ENCODE measurements around the gene SPINK5.

The SPINK5 gene

GRCh38 chr5:148094336-148094735 lies 30.6 kb downstream of the SPINK5 start:
- DNase-seq (ENCODE audit: low read depth) = no peak

DNA sequence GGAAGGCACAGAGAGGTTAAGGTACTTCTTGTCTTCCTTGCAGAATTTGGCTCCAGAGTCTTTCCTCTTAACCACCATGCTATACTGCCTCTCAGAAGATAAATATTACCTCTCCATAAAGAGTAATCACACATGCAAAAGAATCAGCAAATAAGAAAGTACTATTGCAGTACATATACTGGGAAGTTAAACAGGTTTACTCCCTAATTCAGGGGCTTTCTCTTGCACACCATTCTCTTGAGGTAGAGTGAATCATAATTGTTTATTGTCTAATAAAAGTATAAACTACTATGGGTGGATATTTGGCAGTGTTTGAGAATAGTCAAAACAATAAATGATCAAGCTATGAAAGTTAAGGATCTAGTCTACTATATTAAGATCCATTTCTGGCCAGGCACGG lies 40.4 kb downstream of the SPINK5 start:
- no peak for DNase-seq (ENCODE audit: low read depth)

- DNase-seq (ENCODE audit: low read depth) = no peak
These were observed 43.8 kb downstream of the SPINK5 start for GRCh38 chr5:148107608-148108007.

DNA sequence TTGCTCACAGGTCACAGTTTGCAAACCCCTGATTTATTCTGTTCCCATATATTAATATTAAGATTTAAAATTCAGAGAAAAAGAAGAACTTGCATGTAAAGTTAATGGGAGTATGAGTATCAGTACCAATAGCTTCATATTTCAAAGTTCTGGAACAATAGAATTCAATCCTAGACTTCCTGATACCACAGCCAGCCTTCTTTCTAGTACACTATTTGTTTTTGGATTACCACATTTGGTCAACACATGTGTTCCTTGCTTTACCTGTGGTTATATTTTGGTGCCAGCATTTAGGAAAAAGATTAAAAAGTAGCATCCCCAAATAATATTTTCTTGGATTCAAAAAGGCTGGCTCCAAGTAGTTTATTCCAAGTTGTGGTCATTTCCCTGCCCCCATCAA lies 49.5 kb downstream of the SPINK5 start:
- no peak for DNase-seq (ENCODE audit: low read depth)

DNA sequence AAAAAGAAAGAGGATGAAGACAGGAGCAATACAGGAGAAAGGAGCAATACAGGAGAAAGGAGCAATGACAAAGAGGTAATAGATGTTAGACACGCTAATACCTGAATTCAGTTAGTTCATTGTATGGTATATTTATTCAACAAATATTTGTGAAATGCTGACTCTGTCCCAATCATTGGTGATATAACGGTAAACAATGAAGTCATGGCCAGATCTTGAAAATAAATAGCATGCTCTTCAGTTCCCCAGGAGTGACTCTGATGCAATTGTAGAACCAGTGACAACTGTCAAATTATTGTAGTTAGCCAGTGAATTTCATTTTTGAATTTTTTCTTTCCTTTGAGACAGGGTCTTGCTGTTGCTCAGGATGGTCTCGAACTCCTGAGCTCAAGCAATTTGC lies 56.5 kb downstream of the SPINK5 start:
- no peak for DNase-seq (ENCODE audit: low read depth)

- DNase-seq (ENCODE audit: low read depth) = no peak
These were observed 61.9 kb downstream of the SPINK5 start for GRCh38 chr5:148125641-148126040.

DNA sequence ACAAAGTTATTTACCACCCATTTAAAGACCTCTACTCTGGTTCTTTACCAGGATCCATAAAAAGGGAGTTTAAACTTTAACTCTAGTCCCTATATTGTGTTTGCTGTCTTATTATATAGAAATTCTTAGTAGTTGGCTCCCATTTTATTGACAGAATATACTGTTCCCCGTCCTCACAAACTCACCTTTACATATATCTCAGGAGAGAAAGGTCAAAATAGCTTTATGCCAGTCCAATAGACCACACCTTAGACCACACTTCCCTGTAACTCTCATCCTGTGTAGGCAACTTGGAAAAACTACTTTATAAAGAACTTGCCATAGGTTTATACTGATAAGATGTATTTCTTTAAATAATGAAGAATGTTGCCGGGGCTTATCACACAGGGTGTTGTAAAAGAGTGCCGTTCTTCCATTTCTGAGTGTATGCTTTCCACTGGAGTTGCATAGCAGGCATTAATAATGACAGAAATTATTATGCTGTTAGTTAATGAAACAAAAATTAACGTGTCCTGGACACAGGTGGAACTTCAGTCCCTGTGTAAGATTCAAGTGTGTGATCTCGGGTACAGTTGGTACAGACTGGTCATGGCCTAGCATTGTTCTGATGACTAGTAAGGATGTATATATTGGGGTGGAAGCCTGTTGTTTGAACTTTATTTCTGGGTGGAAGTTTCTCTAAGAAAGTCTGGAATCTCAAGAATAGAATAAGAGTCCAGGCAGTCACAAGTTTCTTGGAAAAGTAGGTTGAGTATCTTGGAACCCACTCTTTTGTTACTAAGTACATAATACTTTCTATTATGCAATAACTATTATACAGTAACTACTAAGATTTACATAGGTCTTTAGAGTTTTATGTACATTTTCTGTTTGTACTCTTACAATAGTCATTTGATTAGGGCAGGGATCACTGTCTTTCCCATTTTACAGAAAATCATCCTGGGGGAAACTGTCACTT lies 71.6 kb downstream of the SPINK5 start:
- DNase-seq (ENCODE audit: low read depth) = no peak

DNA sequence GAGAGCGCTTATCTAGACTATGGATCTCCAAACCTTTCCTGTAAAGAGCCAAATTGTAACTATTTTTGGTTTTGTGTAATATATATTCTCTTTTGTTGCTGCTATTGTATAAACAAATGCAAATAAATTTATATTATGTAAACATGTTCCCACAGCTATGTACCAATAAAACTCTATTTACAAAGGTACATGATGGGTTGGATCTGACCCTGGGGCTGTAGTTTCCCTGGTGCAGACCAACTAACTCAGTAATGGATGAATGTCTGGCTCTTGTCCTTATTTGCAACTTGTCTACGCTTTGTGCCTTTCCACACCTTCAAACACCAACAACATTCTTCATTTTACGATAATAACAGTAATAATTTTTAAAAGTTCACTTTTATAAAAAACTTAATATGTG lies 77.1 kb downstream of the SPINK5 start:
- DNase-seq (ENCODE audit: low read depth) = no peak

DNA sequence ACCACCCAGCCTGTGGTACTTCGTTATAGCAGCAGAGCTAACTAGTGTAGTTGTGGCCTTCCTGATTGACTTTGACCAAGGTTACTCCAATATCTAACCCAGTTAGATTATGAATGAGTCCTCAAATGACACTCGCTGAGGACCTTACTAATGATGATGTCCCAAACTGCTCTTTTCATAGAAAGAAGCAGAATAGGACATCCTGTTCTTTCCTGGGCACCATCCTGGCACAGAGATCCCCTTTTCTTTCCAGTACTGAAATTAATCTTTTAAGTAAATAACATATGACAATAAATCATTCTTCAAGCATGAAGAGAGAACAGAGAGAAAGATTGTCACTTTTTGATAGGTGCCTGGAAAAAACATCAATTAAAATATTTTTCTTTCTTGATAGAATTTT lies 77.9 kb downstream of the SPINK5 start:
- no peak for DNase-seq (ENCODE audit: low read depth)

DNA sequence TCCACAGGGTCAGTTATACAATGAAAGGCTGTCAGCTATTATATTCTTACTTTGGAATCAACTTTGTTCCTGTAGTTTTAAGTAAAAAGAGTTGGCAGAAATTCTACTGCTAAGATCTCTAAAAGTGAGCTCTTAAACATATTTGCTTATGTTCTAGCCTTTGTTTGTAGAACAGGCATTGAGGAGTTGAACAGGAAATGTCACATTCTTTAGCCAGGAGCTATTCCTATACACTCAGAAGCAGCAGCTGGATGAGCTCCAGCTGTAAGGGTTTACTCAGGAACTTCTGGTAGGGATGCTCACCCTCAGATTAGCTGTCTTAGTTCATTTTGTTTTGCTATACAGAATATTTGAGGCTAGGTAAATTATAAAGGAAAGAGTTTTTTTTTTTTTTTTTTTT lies 82.1 kb downstream of the SPINK5 start:
- DNase-seq (ENCODE audit: low read depth) = no peak

DNA sequence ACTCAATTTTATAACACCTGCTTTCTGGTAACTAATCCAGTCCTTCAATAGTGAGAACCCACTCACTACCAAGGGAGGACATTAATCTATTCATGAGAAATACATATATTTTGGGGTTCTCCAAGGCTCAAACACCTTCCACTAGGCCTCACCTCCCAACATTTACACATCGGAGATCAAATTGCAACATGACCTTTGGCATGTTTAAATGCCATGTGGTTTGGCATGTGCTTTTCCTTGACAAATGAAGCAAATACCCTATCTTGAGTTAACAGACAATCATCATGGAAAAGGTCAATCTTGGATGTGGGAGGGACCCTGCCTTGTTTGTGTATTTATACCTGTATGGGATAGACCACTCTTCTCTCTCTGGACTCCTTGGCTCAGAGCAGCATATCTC lies 82.7 kb downstream of the SPINK5 start:
- no peak for DNase-seq (ENCODE audit: low read depth)

- DNase-seq (ENCODE audit: low read depth) = no peak
These were observed 83.6 kb downstream of the SPINK5 start for GRCh38 chr5:148147415-148147814.

GRCh38 chr5:148151872-148152271 lies 88.1 kb downstream of the SPINK5 start:
- no peak for DNase-seq (ENCODE audit: low read depth)

DNA sequence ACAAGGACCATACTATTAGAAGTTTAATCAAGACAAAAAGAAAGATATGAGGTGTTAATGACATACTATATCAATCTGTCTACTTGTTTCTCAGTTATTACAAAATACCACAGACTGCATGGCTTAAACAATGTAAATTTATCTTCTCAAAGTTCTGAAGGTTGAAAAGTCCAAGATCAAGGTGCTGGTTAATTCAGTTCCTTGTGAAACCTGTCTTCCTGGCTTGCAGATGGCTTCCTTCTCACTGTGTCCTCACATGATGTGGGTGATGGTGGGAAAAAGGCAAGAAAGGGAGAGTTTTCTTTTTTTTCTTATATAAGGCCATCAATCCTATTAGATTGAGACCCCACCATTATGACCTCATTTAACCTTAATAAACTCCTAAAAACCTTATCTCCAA lies 89.0 kb downstream of the SPINK5 start:
- no peak for DNase-seq (ENCODE audit: low read depth)

GRCh38 chr5:148156609-148157008 lies 92.8 kb downstream of the SPINK5 start:
- DNase-seq (ENCODE audit: low read depth) = no peak

DNA sequence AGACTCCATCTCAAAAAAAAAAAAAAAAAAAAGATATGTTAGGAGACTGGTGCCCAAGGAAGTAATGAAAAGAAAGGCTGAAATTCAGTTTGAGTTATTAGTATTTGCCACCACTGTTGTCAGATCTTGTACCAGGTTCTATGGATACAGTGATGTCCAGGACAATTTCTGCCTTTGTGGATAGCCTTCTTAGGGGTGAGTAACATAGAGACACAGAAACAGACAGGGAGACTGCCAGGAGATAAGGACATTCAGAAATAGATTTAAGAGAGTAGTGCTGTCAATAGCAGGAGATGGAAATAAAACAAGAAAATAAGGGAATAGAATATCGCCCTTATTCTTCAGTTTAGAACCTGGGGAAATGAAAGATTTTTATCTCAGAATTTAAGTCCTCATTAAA lies 98.3 kb downstream of the SPINK5 start:
- DNase-seq (ENCODE audit: low read depth) = no peak

GRCh38 chr5:148163345-148163744 lies 99.6 kb downstream of the SPINK5 start:
- no peak for DNase-seq (ENCODE audit: low read depth)

DNA sequence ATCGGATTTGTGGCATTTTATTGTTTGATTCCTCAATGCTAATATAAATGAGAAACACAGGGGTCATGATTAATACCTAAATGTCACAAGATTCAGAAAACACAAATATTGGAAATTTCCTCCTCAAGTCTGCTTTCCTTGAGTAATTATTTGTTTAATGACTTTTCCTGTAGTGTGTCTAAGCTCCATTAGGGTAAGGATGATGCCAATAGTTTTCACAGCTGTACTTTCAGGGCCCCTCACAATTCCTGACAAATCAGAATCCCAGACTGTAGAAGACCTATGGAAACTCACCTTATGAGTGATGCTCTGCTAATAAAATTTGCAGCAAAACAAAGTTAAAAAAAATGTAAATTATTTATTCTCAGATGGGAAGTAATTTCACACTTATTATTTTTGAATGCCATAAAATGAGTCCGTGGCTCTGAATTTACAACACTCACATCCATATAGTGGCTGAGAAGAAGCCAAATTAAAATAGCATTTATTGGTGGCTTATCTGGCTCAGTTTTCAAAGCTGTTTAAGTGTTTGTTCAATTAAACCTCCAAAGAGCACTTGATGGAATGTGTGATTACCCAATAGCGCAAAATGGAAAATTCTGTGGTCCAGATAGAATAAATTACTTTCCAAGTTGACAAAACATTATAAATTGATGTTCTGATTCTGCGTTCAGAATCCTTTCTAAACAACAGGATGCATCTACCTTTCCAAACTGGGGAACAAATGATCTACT lies 102.9 kb downstream of the SPINK5 start:
- DNase-seq (ENCODE audit: low read depth) = no peak

DNA sequence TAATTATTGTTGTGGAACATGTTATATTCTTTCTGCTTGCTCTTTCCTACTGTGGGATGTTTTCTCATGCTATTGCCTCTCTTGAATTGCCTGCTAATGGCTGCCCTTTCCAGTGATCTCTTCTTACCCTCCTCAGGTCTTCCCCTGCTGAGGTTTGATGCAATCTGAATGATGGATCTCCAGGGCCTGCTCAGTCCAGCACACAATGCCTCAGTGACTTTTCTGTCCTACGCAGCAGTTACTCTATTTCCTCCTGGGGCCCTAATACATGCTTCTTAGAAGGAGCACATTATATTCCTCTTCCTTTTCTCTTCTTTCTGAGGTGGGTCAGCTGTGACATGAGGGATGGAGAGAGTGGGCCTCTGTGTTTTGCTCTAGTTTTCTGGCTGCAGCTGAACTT lies 104.5 kb downstream of the SPINK5 start, which contains the start of gene SPINK14:
TSS of gene SPINK14 (plus strand) at position 301 of the 400 bp plus-strand sequence. CDS start 1,187 bp downstream, outside the sequence.
- no peak for DNase-seq (ENCODE audit: low read depth)

- DNase-seq (ENCODE audit: low read depth) = no peak
These were observed 108.6 kb downstream of the SPINK5 start for GRCh38 chr5:148172377-148172776.

- DNase-seq (ENCODE audit: low read depth) = no peak
These were observed 112.7 kb downstream of the SPINK5 start for GRCh38 chr5:148176480-148176879.

- DNase-seq (ENCODE audit: low read depth) = no peak
These were observed 113.4 kb downstream of the SPINK5 start for GRCh38 chr5:148177207-148177606.

GRCh38 chr5:148179234-148179824 lies 115.5 kb downstream of the SPINK5 start:
- no peak for DNase-seq (ENCODE audit: low read depth)

Data from GM04503 (cell line).